Stimulated activated CD8-positive, alpha-beta memory T cell treated with anti-CD3 and anti-CD28 coated beads, Interleukin-7, amount 100 ng/mL, for 24 hours (primary cell): ENCODE results near the gene CD24.

Experiments
- DNase-seq: peaks from one replicate; pipeline ENCODE4 v3.0.0-alpha.2; 2020; ENCODE audit warnings: low read depth

The CD24 gene

DNA sequence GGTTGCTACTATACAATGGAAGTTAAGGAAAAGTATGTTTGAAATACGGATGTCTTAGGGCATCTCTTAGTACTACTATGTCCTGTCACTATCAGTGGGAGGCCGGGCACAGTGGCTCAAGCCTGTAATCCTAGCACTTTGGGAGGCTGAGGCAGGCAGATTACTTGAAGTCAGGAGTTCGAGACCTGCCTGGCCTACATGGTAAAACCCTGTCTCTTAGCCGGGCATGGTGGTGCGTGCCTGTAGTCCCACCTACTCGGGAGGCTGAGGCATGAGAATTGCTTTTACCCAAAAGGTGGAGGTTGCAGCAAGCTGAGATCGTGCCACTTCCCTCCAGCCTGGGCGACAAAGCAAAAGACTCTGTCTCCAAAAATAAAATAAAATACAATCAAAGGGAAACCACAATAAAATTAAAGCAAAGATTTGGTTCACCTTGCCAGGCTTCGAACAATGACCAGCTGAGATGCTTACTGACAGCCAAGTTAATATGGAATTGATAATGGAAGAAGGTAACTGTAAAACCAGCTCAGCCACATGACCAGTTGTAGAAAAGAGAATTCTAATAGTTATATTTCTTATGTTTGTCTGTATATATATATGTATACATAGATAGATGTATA lies 6.5 kb downstream of the CD24 start:
- DNase-seq: no peak

DNA sequence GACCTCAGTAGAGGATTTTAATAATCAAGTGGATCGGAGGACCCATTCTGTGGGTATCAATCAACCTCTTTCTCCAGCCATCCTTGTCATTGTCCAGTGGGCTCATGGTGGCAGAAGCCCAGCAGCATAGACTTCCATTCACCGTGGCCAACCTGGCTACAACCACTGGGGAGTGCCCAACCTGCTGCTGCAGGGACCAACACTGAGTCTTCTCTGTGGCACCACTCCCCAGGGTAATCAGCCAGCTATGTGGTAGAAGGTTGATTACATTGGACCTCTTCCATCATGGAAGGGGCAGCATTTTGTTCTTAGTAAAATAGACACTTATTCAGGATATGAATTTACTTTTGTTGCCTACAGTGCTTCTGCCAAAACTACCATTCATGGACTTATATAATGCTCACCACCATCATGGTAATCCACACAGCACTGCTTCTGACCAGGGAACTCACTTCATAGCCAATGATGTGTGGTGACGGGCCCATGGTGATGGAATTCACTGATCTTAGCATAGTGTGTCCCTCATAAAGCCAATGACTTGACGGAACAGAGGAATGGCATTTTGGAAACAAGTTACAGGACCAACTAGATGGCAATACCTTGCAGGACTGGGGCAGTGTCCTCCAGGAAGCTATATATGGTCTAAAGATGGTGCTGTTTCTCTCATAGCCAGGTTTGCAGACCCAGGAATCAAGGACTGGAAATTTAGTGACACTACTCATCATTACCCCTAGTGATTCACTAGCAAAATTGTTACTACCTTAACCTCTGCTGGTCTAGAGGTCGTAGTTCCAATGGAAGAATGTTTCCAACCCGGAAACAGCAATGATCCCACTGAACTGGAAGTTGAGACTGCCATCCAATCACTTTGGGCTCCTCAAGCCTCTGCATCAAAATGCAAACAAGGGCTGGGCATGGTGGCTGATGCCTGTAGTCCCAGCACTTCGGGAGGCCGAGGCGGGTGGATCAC lies 7.6 kb downstream of the CD24 start:
- no peak for DNase-seq

DNA sequence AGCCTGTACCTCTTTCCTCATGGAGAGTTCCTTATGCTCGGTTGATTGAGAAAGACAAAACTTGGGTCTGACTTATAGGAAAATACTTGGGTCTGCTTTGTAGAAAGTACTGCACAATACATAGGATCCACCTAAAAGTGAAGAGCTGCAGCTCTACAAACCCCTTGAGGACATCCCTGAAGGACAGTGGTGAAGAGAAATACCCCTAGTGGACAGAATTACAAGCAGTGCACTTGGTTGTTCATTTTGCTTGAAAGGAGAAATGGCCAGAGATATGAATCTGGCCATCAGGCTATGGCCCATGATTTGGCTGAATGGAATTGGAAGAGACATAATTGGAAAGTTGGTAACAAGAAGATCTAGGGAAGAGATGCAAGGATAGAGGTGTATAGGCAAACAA lies 8.3 kb downstream of the CD24 start:
- DNase-seq: no peak

DNA sequence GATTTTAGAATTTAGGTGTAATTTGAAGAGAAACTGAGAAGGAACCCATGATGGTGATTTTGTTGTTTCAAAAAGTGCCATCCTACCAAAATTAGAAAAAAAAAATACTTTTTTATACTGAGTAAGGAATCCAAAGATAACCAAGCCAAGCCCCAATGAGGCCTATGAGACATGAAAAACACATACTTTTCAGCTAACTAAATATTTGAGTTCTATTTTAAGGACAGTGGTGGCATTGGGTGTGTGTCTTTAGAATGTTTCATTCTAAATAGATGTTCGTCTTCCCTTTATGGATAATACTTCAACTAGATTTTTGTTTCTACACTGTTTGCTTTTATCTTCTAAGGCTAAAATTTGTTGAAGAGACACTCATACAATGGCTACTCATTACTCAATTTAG lies 9.6 kb downstream of the CD24 start:
- no peak for DNase-seq

DNA sequence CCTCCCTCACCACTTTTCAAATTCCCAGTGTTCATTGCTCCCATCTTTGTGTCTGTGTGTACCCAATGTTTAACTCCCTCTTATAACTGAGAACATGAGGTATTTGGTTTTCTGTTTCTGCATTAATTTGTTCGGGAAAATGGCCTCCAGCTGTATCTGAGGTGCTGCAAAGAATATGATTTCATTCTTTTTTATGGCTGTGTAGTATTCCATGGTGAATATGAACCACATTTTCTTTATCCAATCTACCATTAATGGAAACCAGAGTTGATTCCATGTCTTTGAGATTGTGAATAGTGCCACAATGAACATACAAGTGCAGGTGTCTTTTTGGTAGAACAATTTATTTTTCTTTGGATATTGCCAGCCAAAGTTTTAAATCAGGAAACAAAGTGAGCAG lies 10.4 kb downstream of the CD24 start:
- no peak for DNase-seq

DNA sequence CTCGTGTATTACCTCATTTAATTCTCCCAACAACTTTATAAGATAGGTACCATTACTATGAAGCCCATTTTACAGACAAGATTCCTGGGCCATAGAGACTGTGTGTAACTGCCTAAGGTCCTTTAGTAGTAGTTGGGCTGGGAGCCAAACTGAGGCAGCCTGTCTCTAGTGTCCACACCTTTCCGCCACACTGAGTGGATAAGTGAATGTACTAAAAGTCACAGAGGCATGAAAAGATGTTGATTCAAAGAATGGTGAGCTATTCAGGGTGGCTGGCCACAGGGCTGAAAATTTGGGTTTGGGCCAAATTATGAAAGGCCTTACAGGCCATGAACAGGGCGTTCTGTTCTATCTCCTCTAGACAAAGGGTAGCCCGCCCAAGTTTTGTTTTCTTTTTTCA lies 11.0 kb downstream of the CD24 start:
- no peak for DNase-seq

DNA sequence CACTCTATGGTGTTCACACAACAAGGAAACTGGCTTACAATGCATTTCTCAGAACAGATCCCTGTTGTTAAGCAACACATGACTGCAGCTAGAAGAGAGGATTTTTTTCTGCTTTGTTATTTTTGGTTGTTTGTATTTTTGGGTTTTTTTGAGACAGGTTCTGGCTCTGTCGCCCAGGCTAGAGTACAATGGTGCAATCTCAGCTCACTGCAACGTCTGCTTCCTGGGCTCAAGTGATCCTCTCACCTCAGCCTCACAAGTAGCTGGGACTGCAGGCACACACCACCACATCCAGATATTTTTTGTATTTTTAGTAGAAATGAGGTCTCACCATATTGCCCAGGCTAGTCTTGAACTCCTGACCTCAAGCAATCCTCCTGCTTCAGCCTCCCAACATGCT lies 12.7 kb downstream of the CD24 start:
- no peak for DNase-seq

DNA sequence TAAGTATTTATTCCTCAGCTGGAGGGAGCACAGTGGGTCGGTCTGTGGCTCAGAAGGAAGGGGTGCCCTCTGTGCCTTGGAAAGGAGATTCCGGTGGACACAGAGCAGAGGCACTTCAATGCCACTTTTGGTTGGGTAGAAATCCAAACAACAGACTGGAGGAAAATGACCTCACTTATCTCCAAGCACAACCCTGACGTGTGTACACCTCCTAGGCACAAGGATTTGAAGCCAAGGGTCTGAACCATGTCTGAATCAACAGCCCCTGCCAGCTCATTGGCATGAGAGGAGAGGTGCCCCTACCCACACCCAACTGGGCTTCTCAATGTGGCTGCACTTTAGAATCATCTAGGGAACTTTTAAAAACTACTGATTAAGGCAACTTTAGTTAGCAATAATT lies 13.4 kb downstream of the CD24 start:
- DNase-seq: no peak

DNA sequence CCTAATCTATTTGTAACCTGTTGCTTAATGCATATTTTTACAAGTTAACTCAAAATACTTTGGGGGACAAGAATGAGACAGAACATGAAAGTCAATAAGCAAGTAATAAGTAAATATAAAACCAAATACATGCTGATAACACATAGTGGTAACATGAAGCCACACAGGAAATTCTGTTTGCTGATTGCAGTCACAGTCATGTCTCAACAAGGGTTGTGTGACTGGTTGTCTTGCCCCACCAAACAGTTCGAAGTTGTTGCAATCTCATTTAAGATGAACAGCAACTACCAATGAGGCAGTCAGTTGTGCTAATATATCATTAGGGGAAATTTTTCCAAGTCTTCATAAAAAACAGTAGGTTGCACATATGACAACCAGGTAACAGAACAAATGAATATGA lies 14.5 kb downstream of the CD24 start:
- no peak for DNase-seq

DNA sequence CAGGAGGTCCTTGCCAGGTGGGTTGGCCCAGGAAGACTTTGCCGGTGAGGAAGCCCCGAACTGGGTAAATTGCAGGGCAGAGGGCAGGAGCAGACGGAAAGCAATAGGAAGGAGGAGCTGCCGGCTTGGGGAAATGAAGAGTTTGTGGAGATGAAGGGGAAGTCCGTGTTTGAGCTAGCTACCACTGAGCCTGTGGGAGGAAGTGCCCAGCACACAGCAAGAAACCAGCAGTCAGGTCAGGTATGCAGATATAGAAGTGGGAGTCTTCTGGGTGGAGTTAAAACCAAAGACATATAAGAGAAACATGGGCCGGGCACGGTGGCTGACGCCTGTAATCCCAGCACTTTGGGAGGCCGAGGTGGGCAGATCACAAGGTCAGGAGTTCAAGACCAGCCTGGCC lies 34.7 kb downstream of the CD24 start:
- DNase-seq: no peak

DNA sequence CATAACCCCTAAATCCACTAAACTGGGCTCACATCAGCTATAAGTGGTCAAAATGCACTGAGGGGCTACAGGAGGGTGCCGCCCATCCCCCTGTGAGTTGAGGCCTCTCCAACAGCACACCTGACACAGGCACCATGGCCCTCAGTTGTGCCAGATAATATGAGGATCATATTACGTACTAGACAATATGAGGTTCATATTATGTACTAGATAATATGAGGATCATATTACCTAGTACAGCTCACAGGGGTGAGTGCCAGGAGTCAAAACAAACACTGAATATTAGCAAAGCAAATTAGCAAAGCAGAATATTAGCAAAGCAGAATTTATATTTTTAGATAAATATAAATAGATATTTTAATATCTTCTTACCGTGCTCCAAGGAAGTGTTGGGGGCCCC lies 35.3 kb downstream of the CD24 start:
- no peak for DNase-seq

DNA sequence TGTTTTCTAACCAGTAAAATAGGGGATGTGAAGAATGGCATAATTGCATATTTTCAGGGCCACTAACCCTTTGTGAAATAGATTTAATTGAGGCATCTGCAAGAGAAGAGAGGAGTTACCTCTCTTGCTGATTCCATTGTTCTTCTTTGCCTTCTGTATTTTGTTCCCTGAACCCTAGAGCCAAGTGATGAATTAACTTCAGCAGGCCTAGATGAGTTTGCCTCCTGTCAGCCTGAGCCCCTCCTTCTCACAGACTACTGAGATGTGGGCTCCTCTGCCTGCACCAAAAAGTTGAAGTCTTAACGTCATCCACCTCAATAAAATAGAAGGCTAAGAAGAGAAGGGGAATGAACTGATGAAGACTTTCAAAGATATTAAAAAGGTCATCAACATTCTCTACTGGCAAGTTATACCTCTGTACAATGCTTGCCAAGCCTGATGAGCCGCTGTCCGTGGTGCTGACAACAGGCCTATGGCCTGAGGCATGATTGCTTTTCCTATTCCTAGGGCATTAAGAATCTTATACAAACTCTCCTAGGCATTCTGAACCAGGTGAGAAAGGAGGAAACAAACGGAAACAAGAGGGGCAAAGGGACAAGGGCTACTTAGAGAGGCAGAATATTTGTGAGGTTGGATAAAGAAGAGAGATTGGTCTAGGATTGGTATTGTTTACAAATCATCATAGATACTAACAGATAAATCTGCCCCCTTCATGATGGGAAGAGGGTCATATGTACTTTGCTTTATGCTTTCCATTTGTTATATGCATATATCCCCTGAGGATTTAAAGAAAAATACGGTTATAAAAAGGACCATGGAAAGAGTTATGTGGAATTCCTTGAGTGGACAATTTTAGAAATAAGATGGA lies 46.8 kb downstream of the CD24 start:
- no peak for DNase-seq

DNA sequence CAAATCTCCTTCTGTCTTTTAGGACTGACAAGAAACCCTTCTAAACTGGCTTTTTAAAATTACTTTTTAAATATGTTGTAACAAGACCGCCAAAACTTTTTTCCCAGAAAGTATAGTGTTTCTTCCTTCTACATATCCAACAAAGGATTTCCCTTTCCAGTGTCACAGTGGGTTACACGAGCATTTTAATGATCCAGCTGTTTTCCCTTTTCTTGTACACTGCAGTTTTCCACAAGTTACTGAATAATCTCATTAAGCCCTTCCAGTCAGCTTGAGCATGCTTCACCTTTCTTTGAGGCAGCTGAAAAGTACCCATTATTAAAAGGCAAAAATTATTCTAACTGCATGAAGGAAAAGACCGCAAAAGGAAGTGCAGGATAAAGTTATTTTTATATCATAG lies 48.6 kb downstream of the CD24 start:
- no peak for DNase-seq

DNA sequence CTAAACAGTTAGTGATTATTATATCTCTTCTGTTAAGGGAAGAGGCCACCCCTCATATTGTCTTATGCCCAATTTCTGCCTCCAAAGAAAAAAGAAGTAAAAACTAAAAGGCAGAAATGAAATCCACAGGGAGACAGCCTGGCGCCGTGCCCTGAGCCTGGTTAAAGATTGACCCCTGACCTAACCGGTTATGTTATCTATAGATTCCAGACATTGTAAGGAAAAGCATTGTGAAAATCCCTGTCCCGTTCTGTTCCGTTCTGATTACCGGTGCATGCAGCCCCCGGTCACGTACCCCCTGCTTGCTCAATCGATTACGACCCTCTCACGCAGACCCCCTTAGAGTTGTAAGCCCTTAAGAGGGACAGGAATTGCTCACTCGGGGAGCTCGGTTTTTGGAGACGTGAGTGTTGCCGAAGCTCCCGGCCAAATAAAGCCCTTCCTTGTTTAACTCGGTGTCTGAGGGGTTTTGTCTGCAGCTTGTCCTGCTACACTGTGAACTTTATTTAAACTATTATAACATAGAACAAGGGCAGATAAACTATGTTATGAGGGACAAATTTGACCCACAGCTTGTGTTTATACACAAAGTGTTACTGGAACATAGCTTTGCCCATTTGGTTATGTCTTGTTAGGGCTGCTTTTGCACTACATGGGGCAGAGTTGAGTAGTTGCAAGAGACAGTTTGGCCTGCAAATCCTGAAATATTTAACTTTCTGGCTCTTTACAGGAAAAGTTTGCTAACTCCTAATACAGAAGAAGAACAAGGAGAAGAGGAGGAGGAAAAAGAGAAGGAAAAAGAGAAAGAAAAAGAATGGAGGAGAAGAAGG lies 49.6 kb downstream of the CD24 start:
- no peak for DNase-seq

DNA sequence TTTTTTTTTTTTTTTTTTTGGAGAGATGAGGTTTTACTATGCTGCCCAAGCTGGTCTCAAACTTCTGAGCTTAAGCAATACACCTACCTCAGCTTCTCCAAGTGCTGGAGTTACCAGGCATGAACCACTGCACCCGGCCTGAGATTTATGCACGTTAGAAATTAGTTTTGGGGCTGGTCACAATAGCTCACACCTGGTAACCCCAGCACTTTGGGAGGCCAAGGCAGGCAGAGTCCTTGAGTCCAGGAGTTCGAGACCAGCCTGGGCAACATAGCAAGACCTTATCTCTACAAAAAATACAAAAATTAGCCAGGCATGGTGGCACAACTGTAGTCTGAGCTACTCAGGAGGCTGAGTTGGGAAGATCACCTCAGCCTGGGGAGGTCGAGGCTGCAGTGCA lies 51.9 kb downstream of the CD24 start:
- DNase-seq: no peak
